Suppressor macrophage (primary cell): ENCODE data around the gene BTF3.
A peak's percentile ranks its signal among the peaks of the same experiment; 100 is the strongest.
"Not testable (repeated sequence)": the region's sequence is repeated elsewhere in the genome, so short reads cannot be mapped to it uniquely, and the experiment has no call there.

Experiments
- DNase-seq, 4 experiments: peaks; one replicate each; pipeline ENCODE4 v3.0.0-alpha.2; 2020 to 2022

Gene BTF3

DNA sequence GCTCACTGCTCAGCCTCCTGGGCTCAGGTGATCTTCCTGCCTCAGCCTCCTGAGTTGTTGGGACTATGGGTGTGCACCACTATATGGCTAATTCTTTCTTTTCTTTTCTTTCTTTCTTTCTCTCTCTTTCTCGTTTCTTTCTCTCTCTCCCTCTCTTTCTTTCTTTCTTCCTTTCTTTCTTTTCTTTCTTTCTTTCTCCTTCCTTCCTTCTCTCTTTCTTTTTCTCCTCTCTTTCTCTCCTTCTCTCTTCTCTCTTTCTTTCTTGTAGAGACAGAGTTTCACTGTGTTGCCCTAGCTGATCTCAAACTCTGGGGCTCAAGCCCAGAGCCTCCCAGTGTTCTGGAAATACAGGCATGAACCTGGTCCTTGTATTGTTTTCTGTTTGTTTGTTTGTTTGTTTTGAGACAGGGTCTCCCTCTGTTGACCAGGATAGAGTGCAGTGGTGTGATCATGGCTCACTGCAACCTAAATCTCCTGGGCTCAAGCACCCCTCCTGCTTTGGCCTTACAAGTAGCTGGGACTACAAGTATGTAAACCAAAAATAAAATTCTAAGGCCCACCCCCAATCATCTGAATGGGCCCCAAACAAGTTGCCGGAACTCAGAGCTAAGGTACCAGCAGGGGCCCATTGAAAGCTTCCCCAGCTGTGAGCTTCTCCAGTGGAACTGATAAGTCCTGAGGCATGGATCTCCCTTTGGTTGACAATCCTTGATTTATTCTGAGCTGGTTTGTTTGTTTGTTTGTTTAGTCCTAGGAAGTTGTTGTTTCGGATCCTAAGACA lies 11.9 kb upstream of the BTF3 start:
- DNase-seq: no peak

DNA sequence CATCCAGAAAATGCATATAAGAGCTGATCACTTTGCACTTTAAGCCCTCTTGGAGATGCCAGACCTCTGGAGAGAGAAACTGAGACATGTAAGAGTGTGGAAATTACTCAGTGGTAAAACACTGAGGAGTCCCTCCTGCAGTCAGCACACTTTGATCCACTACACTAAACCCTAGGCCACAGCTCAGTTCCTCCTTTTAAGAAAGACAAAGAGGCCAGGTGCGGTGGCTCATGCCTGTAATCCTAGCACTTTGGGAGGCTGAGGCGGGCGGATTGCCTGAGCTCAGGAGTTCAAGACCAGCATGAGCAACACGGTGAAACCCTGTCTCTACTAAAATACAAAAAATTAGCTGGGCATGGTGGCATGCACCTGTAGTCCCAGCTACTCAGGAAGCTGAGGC lies 11.0 kb upstream of the BTF3 start:
- DNase-seq: not testable (repeated sequence)

DNA sequence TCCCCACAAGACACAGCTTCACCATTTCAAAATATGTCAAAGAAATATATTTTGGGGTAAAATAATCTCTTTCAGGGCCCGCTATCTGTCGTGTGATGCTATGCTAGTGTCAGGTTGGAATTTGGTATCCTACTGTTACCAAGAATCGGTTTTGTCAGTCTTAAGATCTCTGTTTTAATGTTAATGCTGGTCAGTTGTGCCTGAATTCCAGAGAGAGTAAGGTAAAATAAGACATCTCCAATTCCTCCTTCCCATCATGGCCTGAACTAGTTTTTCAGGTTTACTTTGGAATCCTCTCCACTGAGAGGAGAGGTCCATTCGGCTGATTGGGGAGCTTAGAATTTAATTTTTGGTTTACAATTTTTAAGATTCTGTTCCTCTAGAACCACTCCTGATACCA lies 10.4 kb upstream of the BTF3 start:
- DNase-seq: no peak

DNA sequence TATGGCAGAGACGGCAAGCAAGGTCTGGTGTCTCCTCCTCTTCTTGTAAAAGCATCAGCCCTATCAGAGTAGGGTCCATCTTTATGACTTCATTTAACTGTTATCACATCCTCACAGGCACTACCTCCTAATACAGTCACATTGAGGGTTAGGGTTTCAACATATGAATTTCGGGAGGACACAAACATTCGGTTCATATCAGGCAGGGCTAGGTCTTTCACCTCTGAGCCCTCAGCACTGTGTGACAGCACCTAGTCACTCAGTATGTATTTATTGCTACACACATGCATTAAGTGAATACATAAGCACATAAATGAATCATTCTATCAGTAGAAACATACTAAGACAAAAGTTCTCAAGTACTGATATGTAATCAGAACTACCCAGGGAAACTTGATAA lies 9.4 kb upstream of the BTF3 start:
- no peak for DNase-seq

DNA sequence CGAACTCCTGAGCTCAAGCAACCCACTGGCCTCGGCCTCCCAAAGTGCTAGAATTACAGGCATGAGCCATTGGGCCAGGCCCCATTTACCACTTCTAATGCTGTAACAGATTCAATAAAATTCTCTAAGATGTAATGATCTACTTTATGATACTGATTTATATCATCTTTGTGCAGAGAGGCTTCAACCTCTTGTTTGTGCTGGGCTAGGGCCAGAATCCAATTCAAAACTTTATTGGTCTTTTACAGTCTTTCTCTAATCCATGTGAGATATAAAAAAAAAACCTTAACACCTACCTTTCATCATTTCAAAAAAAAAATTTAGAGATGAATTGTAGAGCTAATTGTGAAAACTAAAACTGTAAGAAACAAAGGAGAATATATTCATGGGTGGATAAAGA lies 8.2 kb upstream of the BTF3 start:
- DNase-seq: no peak

DNA sequence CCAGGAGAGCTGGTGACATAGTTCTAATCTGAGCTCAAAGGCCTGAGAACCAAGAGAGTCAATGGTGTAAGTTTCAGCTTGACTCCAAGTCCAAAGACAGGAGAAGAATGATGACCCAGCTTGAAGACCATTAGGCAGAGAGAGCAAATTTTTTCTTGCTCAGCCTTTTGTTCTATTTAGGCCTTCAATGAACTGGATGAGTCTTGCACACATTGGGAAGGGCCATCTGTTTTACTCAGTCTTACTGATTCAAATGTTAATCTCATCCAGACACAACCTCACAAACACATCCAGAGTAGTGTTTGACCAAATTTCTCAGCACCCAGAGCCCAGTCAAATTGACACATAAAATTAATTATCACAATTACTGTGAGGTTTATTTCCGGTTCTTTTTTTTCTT lies 7.1 kb upstream of the BTF3 start:
- no peak for DNase-seq

DNA sequence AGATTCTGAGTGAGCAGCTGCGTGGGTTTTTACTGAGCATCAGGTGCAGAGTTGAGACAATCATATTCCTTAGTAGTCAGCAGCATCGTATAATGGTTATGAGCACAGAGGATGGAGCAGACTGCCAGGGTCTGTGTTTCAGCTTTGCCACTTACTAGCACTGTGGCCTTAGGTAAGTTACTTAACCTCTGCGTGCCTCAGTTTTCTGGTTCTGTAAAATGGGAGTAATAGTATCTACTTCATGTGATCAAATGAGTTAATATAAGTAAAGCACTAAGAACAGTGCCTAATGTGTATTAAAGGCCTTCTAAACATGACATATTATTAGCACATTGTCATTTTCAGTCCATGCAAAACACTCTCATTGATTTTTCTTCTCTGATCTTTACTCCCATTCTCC lies 4.8 kb upstream of the BTF3 start:
- no peak for DNase-seq

DNA sequence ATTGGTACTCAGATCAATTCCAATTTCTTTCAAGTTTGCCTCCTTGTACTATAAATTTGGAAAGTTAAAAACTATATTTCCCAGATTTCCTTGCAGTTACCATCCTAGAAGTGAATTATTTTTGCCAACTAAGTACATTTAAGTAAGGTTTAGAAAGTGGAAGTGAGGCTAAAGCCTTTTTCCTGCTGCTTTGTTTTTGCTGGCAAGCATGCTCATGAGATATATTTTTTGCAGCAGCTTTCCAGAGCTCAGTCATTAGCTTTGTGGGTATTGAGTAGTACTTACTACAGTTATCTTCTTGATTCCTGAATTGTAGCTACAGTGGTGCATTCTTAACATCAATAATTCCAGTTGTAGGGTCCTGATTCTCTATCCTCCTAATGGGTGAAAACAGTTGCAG lies 3.5 kb upstream of the BTF3 start:
- no peak for DNase-seq

DNA sequence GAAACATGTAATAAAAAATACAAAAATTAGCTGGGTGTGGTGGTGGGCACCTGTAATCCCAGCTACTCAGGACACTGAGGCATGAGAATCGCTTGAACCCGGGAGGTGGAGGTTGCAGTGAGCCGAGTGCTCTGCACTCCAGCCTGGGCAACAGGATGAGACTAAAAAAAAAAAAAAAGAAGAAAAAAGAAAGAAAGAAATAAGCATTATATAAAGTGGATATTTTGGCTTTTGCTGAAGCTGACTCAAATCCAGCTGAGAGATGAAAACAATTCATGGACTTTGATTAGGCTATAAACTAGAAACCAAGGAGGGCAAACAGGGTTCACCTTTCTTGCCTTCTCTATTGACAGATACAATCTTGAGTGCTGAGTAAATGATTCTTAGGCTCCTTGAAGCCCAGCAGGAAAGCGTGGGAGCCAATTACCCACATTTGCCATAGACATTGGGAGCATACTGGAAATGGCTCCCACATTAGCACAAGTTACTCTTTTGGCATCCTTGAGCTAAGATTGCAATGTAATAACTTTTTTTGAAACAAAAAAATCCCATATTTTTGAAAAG lies 2.4 kb upstream of the BTF3 start:
- DNase-seq: no peak

DNA sequence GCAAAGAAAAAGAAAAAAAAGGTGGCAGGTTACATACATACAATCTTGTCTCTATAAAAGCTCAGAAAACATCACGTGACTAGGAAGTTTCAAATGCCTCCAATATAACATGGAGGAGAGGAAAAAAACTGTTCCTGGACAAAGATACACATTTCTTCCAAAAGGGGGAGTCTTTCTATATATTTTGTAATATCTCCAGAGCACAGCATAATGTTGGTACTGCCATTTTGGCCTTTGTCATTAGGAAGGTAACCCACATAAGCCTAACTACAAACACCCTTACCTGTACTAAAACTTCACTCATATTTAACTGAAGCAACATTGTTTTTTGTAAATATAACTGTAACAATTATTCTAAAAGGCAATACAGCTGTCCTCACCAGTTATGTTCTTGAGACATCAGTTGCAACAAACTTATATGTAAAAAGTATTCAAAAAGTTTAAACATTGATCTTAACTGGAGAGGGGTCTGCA lies 1.2 kb upstream of the BTF3 start:
- DNase-seq: peak in 2 of 4 experiments; percentile 41 to 50

DNA sequence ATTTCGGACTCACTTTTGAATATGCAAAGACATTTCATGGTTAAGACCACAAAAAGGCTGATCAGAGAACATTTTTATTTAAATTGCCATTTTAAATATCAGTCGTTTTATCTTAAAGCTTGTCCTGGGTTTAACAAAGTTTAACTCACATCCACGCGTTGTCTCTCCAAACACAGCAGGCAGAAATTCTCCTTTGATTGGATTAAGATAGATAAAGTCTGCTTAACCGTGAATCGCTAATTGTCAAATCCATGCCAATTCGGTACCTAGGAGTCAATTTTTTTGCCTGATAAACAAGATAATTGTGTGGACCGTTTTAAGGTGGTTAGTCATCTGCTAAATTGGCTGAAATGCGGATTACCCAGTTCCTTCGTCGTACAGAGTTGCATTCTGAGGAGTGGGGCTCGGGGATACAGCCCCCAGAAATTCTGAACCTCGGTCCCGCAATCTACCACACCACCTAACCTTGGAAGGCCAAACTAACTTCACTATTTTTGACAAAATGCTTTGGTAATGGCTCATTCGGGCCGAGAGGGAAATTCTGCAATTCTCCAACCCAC lies 665 bp upstream of the BTF3 start:
- no peak for DNase-seq

DNA sequence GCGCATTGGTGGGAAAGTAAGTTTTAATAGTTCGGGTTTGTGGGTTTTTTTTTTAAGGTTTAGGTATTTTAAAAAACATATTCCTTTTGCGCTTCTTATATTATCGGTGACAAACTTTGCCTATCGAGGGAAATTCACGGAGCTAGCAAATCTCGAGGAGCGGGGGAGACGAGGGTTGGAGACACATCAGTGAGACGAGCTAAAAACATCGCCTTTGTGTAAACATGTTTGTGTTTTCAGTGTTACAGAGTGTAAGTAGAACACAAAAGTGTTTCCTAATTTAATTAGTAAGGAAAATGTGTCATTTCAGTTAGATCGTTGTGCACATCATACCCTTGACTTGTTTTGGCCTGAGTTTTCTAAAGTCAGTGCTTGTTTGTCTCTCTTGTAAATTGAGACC lies 945 bp downstream of the BTF3 start:
- no peak for DNase-seq

DNA sequence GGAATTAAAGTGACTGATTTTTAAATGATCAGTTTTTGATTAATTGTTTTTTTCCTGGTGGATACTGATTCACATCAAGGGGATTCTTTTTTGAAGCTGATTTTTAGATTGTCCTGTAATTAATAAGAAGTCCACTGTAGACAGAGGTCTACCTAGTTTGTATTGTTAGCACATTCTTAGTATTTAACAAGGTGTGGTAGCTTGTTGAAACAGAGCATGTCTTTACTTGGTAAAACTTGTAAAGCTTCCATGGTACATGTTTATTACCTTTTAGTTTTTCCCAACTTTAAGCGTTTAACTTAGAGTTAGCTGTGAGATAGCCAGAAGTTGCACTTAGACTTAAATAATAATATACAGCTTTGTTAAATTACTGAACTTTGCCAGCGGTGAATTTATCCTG lies 1.5 kb downstream of the BTF3 start:
- no peak for DNase-seq

DNA sequence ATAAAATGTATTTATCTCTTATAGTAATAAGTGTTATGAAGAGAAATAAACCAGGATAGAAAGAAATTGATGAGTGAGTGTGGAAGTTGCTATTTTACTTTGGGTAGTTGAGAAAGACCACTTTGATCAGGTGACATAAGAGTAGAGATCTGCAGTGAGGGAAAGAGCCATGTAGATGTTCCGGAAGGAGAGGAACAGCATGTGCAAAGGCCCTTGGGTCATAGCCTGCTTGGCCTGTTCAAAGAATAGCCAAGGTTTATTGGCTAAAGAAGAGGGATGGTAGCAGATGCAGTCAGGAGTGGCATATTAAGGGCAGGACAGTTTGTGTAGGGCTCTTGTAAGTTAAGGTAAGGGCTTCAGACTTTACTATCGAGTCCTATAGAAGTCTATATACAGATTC lies 3.2 kb downstream of the BTF3 start:
- DNase-seq: no peak

DNA sequence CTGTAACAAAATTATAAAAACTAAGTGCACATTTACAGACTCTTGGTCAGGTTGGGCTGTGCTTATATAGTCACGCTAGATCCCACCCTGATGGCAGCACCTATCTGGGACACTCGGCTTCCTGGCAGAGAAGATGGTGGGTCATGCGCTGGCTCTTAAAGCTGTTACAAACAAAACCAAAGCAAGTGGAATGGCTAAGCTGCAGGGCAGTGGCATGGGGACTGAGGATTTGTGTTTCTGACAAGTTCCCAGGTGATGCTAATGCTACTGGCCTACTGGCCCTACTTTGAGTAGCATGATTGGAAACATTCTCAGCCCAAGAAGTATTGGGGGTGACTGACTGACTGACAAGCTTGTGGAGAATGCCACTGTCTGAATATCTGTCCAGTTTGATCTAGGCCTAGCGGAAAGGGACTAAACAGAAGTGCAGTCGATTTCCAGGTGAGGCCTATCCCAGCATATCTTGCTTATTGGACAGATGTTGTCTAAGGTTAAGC lies 8.3 kb downstream of the BTF3 start:
- DNase-seq: no peak

DNA sequence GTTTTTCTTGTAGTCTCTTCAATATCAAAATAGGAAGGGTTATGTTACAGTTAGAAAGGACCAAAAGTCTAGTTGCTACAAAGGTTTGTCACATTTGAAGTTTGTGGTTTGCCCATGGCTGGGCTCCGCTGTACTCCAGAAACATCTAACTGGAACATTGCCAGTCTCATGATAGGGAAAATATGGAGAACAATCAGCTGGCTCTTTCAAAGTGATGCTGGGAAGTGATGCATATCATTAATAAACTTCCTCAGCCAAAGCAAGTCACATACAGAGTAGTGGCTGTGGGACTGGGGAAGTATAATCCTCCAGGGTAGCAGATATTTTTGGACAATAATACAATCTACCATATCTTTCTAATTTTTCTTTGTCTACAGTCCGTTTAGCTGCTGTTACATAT lies 8.8 kb downstream of the BTF3 start:
- no peak for DNase-seq

DNA sequence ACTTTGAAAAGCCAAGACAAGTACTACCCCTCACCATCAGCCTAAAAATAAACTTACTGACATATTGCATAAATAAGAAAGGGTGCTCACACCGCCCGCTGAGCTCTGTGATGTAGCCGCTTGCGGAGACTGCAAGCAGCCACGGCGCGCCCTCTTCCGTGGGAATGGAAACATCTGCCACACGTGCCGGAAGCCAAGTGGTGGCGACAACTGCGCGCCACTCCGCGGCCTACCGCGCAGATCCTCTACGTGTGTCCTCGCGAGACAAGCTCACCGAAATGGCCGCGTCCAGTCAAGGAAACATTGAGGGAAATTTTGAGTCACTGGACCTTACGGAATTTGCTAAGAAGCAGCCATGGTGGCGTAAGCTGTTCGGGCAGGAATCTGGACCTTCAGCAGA lies 10.3 kb downstream of the BTF3 start:
- not testable (repeated sequence) for DNase-seq

DNA sequence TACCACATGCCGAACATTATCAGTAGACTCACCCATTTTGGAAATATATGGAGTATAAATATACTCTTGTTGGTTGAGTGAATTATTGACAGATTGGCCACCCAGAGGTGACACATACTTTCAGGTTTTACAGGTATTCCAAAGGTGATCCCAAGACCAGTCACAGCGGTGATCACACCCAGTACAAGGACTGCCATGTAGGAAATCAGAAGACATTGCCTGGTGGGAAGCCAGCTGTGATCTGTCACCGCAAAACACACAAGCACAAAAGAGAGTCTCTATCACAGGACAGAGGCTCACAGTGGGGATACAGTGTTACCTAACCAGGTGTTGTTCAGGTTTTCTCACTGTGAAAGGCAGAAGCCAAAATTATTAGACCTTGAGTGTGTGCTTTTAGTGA lies 15.8 kb downstream of the BTF3 start:
- DNase-seq: no peak

DNA sequence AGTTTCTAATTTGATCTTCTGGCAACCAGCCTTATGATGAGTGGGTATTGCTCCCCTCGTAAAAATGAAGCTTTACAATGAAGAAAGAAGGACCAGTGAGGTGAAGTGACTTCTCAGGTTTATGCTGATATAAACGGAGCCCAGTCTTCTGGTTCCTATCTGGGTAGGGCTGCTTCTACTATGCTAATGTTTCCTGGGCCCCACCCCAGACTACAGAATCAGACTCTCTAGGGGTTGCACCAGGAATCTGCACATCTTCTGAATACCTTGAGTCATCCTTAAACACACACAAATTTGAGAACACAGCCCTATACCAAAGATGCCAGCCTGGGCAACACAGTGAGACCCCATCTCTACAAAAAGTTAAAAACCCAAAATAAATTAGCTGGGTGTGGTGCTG lies 16.2 kb downstream of the BTF3 start:
- DNase-seq: no peak

DNA sequence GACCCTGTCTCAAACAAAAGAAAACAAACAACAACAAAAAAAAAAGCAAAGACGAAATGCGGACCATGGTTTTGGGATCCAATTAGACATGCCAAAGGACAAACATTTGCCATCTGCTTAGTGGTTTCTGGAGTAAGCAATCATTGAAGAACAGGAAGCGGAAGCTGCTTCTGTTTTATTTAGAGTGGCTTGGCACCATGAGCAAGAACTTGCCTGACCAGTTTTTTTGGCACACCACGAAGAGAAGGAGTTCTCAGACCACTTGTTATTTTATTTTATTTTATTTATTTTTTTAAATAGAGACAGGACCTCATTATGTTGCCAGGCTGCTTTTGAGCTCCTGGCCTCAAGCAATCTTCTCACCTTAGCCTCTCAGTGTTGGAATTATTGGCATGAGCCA lies 17.0 kb downstream of the BTF3 start:
- DNase-seq: peak in 3 of 4 experiments; percentile 13 to 58 (median 22)

DNA sequence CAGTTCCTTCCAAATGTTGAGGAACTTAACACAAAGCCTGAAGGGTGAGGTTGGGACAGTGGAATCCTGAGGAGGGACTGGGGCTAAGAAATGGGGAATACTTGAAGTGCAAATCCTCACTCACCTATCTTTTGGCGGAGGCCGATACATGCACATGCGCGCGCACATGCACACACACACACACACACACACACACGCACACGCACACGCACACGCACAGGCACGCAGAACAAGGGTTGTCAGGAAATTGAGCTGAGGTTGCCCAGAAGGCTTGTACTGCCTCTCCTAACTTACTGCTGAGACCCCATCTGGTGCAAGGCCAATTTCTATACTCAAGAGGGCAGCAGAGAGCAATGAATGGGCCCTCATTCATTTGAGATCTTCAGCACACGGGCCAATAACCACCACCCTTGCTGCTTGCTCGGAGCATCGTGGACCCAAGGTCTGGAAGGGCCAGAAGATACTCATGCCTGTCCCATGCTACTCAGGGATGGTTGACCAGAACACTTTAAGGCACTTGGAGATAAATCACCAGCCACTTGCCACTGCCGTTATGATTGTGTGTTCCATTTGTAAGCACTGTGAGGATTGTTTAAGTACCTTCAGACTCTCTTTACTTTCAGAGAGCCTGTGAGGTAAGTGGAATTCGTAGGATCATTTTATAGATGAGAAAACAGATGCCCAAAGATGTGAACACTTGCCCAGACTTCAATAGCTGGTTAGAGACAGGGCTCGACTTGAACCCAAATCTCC lies 21.5 kb downstream of the BTF3 start:
- DNase-seq: peak; percentile 78 to 84 (median 80)

DNA sequence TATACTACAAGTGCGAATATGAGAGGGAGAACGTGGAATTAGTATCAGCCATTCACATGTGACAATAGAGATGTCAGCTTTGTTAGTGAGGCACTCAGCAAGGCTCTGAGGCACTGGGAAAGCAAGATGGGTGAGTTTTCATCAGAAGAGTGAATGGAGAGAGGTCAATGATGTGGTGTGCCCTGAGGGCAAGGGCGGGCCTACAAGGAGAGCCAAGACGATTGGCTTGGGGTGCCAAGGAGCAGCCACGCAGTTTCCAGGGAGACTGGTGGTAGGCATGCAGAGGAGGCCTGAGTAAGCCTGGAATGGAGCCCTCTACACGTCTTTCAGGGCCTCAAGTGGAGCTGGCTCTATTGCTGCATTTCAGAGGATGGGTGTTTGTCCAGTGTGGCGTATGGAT lies 24.7 kb downstream of the BTF3 start:
- no peak for DNase-seq

DNA sequence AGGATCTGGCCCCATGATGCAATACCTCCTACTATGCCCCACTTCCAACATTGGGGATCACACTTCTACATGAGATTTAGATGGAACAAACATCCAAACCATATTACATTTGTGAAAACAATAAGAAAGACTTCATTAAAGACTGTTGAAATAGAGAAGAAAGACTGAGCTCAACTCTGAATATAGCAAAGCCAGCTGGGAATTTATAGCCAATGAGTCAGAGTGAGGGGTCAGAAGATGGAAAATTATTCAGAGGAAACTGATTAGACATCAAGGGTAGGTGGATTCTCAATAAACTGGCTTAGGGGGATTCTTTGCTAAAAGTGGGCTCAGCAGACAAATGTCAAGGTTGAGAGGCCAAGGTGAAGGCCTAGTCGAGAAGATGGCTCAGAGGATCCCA lies 25.6 kb downstream of the BTF3 start:
- DNase-seq: no peak
